Stimulated activated CD4-positive, alpha-beta T cell treated with anti-CD3 and anti-CD28 coated beads, Interleukin-1b, Interleukin-23, amount 100 ng/mL, for 4 hours (primary cell): ENCODE results near the gene RAPSN.

Experiments used
- DNase-seq, 2 donors: peaks; one replicate each; pipeline ENCODE4 v3.0.0-alpha.2; 2020; ENCODE audit warnings: low read depth in 2 of 2

RAPSN gene

DNA sequence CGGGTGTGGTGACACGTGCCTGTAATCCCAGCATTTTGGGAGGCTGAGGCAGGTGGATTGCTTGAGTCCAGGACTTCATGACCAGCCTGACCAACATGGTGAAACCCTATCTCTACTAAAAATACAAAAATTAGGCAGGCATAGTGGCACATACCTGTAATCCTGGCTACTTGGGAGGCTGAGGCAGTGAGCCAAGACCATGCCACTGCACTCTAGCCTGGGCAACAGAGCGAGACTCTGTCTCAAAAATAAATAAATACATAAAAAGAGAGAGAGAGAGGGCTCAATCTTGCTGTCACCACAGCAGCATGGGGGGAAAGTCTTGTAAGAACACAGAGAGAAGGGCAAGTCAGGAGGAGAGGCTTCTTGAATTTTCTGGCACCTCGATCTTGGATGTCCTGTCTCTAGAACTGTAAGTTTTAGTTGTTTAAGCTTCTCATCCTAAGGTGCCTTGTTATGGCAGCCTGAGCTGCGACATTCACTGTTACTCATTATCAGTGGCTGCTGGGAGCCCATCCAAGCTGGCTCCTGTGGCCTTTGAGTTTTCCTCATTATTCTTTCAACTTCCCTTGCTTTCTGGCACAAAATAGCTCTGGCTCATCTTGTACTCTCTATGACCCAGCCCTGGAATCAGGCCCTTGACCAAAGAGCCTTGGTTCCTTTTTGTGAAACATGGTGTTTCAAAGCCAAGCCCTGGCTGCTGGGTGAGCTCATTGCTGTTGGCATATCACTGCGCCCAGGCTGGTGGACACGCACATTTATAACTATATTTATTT is 14.7 kb downstream of the RAPSN start:
- no peak for DNase-seq

DNA sequence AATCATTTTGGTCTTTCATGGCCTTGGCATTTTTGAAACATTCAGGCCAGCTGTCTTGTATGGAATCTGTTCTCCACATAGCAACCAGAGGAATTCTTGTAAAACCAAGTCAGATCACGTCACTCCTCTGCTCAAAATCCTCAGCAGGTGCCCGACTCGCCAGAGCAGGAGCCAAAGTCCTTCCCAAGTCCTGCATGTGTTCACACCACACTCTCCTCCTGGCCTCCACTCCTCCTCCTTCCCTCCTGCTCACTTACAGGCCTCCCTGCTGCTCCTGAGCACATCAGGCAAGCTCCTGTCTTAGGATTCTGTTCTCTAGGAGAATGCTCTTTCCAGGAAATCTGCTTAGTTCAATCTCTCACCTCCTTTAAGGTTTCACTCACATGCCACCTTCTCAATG is 15.8 kb downstream of the RAPSN start:
- DNase-seq, result no peak

DNA sequence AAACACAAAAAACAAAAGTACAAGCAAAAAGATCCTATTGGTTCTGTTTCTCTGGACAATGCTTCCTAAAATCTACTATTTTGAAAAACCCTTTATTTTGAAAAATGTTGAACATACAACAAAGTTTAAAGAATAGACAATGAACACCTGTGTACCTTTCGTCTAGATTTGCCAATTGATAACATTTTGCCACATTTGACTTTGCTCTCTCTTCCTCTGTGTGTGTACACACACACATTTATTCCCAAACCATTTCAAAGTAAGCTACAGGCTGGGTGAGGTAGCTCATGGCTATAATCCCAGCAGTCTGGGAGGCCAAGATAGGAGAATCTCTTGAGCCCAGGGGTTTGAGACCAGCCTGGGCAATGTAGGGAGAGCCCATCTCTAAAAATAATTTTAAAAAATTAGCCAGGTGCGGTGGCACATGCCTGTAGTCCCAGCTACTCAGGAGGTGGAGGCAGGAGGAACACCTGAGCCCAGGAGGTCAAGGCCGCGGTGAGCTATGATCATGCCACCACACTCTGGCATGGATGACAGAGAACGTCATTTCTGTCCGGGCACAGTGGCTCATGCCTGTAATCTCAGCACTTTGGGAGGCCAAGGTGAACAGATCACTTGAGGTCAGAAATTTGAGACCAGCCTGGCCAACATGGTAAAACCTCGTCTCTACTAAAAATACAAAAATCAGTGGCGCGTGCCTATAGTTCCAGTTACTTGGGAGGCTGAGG is 17.4 kb downstream of the RAPSN start:
- no peak for DNase-seq

DNA sequence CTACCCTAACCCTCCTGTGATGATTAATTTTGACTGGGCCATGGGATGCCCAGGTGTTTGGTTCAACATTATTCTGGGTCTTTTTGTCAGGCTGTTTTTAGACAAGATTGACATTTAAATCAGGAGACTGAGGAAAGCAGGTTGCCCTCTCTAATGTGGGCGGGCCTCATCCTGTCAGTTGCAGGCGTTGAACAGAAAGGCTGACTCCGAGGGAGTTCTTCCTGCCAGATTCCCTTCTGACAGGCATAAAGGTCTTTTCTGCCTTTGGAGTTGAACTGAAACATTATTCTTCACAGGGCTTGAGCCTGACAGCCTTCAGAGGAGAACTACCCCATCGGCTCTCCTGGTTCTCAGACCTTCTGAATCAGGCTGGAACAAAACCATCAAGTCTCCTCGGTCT is 18.4 kb downstream of the RAPSN start:
- DNase-seq, result no peak

DNA sequence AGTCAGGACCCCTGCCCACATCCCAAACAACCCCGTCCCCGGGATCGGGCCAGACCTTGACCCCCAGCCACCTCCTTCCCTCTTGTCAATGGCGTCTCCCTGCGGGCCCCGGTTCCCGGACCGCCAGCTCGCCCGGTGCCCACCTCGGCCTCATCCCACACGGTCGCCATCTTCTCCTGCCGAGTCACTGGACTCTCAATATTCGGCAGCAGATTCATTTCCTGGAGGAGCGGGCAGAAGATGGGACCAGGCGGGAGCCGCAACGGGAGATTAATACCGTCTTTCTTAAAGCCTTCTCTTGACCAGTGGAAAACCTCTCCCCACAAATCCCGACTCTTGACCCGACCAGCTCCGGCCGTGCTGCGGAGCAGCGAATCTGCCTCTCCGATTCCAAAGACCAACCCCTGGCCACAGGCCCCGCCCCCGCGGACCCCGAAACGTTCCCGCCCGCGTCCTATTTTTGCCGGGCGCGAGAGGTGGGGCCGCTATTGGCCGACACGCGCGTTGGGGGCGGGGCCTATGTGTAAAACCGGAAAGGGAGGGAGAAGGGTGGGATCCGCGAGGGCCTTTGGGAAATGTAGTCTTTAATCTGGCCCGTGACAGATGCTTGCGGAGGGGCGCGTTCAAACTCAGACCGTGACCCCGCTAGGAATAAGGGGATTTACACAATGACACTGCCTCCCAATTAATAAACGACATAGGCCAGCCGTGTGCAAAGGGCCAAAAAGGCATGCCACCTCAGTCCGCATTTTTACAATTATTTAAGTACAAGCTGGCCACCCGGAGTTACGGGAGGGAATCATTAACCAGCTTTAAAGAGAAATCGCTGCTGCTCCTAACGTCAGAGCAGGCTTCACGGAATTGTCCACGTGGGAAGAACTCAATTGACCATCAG is 22.6 kb downstream of the RAPSN start, which contains the start of gene PSMC3:
PSMC3 (minus strand) TSS at position 378 of the 895 bp plus-strand sequence; CDS start at position 218, 160 bp downstream.
- peak; percentile 98 to 99 for DNase-seq

DNA sequence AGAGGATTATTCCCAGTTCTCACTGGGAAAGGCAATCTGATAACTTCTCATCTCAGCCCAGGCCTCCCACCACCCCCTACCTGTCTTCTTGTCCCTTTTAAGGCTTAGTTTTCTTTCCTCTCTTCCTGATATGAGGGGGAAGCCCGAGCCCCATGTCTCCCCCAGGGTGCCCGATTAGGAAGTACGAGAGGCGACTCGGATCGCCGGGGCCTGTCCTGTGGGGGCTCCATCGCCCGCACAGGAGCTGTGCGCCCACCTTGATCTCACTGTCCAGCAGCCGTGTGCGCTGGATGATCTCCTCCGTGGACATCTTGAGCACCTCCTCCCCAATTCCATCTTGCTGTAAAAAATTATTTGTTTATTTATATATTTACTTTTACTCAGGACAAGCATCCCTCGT is 23.3 kb downstream of the RAPSN start:
- no peak for DNase-seq

DNA sequence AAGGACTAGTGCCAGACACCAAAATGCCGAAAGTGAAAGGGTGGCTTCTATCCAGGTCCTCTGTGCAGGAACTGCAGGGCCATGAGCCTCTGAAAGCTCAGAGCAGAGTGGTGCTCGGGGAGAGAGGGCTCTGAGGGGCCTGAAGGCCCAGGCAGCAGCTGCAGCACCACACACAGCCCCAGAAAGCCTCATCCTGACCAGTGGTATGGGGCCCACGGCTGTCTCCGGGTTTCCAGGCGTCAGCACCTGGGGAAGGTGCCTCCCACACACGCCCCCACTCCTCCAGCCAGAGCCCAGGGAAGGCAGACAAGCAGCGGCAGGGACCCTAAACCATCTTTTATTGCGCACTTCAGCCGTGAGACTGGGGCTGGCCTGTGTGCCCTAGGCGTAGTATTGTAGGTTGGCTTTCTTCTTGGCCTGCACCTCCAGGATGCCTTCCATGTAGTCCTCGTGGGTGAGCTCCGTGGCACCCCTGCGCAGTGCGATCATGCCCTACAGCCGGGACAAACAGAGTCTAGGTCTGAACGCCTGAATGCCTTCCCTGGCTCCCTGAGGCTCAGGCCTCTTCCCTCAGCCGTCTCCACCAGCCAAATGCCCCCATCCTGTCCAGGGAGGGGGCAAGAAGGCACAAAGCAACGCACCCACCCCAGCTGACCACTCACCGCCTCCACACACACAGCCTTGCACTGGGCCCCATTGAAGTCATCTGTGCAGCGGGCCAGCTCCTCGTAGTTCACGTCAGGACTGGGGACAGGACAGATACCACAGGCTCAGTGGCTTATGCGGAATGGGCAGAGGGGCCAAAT is 30.3 kb downstream of the RAPSN start:
- no peak for DNase-seq

DNA sequence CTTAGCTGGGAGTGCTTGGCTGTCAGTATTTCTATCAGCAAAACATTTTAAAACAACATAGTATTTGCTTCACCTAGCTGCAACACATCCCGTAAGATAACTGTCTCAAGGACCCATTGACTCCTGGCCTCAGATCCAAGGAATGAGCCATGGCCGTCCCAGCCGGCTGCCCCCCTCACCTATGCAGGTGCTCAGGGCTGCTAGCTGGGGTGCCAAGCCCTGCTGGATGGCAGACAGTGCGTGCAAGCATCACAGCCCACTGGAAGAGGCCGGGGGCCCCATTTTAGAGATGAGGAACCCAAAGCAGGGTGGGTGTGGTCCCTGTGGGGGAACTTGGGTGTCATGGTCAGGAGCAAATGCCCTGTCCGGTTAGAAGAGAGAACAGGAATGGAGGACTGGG is 31.2 kb downstream of the RAPSN start:
- no peak for DNase-seq

DNA sequence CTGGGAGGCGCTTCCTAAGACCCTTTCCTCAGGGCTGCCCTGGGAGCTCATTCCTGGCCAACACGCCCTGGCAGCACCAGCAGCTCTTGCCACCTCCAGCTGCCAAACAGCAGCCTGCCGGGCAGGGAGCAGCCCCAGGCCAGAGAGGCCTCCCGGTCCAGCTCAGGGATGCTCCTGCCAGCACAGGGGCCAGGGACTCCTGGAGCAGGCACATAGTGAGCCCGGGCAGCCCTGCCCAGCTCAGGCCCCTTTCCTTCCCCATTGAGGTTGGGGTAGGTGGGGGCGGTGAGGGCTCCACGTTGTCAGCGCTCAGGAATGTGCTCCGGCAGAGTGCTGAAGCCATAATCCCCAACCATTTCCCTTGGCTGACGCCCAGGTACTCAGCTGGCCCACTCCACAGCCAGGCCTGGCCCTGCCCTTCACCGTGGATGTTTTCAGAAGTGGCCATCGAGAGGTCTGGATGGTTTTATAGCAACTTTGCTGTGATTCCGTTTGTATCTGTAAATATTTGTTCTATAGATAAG is 32.9 kb downstream of the RAPSN start:
- DNase-seq, result no peak

DNA sequence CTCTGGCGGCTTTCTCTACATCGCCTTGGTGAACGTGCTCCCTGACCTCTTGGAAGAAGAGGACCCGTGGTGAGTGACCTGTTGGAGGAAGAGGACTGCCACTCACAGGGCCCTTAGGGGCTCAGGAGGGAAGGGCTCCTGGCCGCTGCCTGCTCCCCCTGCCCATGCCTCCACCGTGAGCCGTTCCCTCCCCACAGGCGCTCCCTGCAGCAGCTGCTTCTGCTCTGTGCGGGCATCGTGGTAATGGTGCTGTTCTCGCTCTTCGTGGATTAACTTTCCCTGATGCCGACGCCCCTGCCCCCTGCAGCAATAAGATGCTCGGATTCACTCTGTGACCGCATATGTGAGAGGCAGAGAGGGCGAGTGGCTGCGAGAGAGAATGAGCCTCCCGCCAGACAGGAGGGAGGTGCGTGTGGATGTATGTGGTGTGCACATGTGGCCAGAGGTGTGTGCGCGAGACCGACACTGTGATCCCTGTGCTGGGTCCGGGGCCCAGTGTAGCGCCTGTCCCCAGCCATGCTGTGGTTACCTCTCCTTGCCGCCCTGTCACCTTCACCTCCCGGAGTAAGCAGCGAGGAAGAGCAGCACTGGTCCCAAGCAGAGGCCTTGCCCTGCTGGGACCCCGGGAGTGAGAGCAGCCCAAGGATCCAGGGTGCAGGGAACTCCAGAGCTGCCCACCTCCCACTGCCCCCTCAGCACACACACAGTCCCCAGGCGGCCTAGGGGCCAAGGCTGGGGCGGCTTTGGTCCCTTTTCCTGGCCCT is 33.7 kb downstream of the RAPSN start:
- no peak for DNase-seq

DNA sequence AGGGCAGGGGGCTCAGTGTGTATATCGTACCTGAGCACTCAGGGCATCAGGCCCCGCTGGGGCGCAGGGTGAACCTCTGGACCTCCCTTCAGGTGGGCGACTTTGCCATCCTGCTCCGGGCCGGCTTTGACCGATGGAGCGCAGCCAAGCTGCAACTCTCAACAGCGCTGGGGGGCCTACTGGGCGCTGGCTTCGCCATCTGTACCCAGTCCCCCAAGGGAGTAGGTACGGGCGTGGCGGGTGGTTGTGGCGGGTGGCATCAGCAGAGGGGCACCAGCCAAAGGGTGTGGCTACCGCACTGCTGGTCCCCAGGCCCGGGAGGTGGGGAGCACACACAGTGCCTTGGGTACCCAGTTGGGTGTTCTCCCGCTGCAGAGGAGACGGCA is 34.3 kb downstream of the RAPSN start:
- no peak for DNase-seq

DNA sequence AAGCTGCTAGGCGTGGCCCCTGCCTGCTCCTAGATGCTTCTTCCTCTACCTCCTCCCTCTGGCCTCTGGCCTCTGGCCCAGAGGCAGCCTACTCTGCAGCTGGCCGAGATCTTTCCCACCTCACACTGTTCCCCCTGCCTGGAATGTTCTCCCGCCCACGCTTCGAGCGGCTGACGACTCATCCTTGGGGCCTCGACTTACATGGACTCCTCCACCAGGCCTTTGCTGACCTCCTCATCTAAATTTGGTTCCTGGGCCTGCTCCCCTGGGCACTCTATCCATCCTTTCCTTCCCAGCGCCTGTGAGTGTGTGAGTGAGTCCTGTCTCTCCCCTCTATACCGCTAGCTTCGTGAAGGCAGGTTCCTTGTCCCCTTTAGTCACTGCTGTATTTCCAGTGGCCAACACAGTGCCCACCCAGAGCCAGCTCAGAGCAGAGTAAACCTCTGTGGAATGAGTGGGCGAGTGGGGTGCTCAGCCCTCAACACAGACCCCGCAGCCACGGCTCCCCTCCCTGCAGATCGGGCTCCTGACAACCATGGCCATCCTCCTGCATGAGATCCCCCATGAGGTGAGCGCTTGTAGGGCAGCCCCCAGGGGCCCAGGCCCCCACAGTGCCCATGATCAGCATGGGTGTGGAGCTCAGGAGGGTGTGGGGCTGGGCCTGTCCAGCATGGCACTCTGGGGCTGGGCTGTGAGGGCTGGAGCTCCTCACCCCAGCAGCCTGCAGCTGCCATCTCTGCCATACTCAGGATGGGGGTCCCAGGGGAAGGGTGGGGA is 34.8 kb downstream of the RAPSN start:
- no peak for DNase-seq

DNA sequence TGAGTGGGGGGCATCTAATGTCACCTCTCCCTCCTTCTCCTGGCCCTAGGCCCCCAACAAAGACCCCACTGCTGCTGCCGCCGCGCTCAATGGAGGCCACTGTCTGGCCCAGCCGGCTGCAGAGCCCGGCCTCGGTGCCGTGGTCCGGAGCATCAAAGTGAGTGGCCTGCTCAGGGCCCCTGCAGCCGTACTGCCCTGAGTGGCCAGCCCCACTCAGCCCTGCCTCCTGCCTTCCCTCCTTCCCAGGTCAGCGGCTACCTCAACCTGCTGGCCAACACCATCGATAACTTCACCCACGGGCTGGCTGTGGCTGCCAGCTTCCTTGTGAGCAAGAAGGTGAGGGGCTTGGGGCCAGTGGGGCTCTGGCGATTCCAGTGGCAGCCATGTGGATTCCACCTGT is 35.6 kb downstream of the RAPSN start:
- no peak for DNase-seq

DNA sequence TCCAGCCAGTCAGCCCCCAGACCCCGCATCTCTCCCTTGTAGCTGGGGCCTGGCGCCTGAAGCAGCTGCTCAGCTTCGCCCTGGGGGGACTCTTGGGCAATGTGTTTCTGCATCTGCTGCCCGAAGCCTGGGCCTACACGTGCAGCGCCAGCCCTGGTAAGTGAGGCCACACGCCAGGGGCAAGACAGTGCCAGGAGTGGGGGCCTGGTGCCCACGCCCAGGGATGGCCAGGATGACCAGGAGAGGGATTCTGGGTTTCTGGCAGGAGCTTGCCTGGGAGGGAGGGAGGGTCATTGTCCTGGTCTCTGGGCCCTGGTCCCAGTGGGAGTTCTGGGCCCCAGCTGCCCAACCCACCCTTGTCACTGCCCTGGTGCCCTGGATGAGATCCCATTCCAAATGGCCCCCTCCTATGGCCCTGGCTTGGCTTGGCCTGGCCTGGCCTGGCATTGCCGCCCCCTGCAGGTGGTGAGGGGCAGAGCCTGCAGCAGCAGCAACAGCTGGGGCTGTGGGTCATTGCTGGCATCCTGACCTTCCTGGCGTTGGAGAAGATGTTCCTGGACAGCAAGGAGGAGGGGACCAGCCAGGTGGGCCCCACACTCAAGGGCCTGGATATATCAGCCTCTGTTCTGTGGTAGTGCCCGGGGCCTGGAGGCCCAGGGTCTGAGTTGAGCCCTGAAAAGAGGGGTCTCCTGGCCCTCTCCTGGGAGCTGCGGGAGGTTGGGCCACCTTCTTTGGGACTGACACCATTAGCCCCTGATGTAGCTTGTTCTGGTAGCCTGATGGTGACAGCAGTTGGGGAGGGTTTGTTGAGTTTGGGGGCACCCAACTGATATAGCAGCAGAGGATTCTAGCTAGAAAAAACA is 36.8 kb downstream of the RAPSN start:
- peak in 1 of 2 donors; percentile 57 for DNase-seq

DNA sequence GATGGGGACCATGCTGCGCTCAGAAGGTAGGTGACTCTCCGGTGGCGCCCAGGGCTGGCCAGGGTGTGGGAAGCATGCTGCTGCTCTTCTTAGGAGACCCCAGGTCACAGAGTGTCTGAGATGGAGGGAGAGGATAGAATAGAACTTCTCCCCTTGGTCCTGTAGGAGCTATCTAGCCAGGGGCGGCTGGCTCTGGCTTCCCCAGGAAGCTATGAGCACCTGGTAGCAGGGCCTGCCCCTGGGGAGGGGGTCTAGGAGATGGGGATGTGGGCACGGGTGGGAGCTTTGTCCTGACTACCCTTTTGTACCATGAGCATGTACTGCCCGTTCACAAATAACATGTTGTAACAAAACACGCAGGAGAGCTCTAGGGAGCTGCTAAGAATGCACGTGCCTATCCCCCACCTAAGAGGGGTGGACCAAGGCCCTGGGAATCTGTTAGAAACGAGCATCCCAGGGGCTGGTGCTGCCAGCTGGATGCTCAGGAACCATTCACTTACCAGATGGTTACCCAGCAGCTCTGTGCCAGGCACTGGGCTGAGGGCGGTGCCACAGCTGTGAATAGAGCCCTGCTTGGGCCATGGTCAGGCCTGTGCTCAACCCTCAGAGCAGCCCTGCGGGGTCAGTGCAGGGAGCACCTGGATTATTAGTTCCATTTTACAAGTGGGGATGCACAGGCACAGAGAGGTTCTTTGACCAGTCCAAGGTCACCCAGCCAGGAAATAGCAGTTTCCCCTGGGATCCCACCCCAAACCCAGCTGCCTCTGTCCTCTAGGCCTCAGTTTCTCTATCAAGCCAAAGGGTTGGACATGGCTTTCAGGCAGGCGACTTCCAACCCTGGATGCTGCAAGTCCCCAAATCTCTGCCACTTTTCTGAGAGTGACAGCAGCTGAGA is 38.3 kb downstream of the RAPSN start:
- no peak for DNase-seq

DNA sequence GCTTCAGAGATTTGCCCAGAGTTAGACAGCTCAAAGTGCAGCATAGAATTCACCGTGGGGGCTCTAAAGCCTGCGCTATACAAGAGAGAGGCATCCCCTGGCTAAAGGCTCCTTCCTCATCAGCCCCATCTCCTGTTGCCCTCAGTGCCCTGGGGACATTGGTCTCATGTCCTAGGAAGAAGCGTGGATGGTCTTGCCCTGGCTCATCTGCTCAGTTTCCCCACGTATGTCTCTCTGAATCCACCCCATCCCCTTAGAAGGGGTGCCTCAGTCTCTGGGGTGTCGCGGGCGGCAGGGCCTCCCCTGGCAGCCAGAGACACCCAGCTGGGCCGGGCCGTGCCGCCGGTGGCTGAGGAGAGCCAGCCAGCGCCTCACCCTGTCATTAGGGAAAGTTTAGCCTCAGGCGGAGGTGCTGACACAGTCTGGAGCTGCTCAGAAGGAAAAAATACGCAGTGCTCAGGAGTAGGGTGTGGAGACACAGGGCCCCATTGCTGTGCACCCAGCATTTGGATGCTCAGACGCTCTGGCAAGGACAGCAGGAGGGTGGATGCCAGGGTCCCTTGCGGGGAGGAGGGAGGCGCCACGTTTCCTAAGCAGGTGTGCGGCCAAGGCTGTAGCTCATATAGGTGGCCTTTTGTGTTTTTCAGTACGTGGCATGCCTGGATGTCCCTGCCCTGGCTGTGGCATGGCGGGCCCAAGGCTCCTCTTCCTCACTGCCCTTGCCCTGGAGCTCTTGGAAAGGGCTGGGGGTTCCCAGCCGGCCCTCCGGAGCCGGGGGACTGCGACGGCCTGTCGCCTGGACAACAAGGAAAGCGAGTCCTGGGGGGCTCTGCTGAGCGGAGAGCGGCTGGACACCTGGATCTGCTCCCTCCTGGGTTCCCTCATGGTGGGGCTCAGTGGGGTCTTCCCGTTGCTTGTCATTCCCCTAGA is 39.2 kb downstream of the RAPSN start:
- DNase-seq, result no peak
